HG02870 (cell line): Measurements from ENCODE around the gene UBAP2.

Source experiments
- ATAC-seq: cut with Tn5 transposase; IDR thresholded peaks from one replicate; pipeline ENCODE4 v1.9.1; 2021; ENCODE audit warnings: mild to moderate bottlenecking, moderate library complexity; ENCODE audit not compliant: unreplicated experiment

Gene UBAP2

DNA sequence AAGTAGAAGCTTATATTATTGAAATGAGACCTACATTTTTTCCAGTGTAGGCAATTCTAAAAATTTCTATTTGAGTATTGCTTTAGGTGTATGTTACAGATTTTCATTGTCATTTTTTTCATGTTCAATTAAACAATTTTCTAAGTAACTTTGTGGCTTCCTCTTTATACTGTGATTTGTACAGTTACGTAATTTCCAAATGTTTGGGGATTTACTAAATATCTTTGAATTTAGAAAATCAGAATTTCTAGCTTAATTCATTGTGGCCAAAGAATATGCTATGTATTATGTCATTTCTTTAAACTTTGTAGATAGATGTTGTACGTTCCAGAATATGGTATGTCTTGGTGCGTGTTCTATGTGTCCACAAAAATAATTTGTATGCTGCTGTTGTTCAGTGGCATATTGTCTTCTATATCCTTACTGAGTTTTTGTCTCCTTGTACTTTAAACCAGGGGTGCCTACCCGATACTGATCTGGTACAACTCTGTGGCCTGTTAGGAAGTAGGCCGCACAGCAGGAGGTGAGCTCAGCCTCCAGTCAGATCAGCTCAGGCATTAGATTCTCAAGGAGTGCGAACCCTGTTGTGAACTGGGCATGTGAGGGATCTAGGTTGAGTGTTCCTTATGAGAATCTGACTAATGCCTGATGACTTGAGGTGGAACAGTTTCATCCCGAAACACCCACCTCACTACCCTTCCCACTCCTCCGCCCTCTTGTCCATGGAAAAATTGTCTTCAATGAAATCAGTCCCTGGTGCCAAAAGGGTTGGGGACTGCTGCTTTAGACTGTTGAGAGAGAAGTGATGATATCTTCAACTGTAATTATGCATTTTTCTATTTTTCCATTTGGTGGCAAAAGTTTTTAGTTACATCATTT lies 168.2 kb downstream of the UBAP2 start:
- no peak for ATAC-seq

DNA sequence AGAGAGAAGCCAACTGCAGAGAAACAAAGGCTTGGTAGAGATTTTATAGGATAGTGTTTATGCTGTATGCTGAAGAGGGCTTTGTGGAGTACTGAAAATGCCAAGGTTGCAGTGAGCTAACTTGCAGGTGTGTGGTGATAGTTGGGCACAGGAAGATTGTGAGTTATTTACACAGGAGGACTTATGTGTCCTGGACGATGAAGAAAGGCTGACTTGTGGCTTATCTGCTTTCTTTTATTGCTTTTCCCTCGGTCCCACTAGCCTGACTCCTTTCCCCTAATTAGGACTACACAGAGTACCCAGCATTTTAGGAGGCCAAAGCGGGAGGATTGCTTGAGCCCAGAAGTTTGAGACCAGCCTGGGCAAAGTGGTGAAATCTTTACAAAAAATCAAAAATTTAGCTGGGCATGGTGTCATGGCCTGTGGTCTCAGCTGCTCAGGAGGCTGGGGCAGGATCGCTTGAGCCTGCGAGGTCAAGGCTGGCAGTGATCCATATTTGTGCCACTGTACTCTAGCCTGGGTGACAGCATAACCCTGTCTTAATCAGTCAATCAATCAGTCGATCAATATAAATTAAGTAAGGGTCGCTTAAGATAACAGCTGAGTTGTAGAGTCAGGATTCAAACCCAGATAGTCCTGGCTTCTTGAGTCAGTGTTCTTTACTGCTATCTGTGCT lies 169.9 kb downstream of the UBAP2 start:
- no peak for ATAC-seq

DNA sequence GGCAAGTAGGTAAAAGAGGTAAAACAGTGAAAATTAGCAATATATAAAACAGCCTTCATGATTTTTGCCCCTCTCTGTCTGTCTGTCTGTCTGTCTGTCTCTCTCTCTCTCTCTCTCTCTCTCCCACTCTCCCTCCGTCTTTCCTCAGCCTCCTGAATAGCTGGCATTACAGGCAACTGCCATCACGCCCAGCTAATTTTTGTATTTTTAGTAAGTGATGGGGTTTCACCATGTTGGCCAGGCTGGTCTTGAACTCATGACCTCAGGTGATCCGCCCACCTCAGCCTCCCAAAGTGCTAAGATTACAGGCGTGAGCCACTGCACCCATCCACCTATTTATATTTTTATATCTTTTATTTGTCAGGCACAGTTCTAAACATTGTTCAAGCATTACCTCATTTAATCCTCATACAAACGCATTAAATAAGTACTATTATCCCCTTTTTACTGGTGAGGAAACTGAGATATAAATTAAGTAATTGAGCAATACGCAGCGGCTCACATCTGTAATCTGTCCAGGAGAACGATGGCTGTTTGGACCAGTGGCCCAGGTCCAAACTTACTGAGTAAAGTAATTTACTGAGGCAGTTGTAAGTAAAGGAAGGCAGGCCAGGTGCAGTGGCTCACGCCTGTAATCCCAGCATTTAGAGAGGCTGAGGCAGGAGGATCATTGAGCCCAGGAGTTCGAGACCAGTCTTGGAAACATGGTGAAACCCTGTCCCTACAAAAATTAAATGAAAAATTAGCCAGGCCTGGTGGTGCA lies 170.8 kb downstream of the UBAP2 start:
- ATAC-seq = no peak
